Measurements from ENCODE around the gene KPNA5. TPM values are rescaled to one million over a fixed set of nuclear protein-coding genes. Genes with fewer than 3 reads are reported as not detected.

Gene KPNA5
- total RNA-seq, 1 experiment from 2014 or later: 12.0 TPM

GRCh38 chr6:116763048-116763447 is 82.0 kb downstream of the KPNA5 start:
- no peaks in the 10 kb centered on the region for H3K27me3 ChIP-seq (replicated peaks; ENCODE audit: control insufficient read depth, insufficient read depth, low read length)
- no TSS peak for BruUV-seq (replicated peaks)
- no peaks in the 10 kb centered on the region for H3K4me1 Mint-ChIP-seq (ENCODE audit: low read depth, unreplicated experiment)
- CTCF ChIA-PET: no interaction called here
- H3K36me3 ChIP-seq (ENCODE audit: control insufficient read depth, insufficient read depth, low read length): no peaks in the 10 kb centered on the region
- no peaks in the 10 kb centered on the region for H3K27me3 Mint-ChIP-seq (ENCODE audit: insufficient read depth, unreplicated experiment)
- no peak for DNase-seq
- H3K4me3 Mint-ChIP-seq (ENCODE audit: unreplicated experiment): no peak overlapping the region
- no peaks in the 10 kb centered on the region for H3K9me3 ChIP-seq
- intact Hi-C loops (cut with micrococcal nuclease; ENCODE audit: unreplicated experiment): no loop called here
- no peaks in the 10 kb centered on the region for H3K4me1 ChIP-seq
- no peak overlapping the region for H3K4me3 ChIP-seq (ENCODE audit: low read depth, low read length)
- H3K9me3 Mint-ChIP-seq (ENCODE audit: unreplicated experiment): no peaks in the 10 kb centered on the region
- no peak for TF ChIP-seq CTCF (IDR thresholded peaks at IDR 0.05; ENCODE audit: insufficient read depth in 1 of 2, low read depth in 1 of 2, low read length in 1 of 2, severe bottlenecking in 1 of 2, unreplicated experiment in 1 of 2)
- no peaks in the 10 kb centered on the region for H3K36me3 Mint-ChIP-seq (ENCODE audit: insufficient read depth, unreplicated experiment)
- POLR2A ChIA-PET: no interaction called here
- no peak overlapping the region for H3K27ac Mint-ChIP-seq (ENCODE audit: unreplicated experiment)

GRCh38 chr6:116763906-116764628 is 83.1 kb downstream of the KPNA5 start:
- Histone ChIP-seq H3K9me3 (no peaks in the 10 kb centered on the region), H3K27me3 (replicated peaks; ENCODE audit: control insufficient read depth, insufficient read depth, low read length) (no peaks in the 10 kb centered on the region), H3K36me3 (ENCODE audit: control insufficient read depth, insufficient read depth, low read length) (no peaks in the 10 kb centered on the region), H3K4me1 (no peaks in the 10 kb centered on the region), H3K4me3 (ENCODE audit: low read depth, low read length) (no peak overlapping the region)
- Mint-ChIP-seq H3K36me3 (ENCODE audit: insufficient read depth, unreplicated experiment) (no peaks in the 10 kb centered on the region), H3K27me3 (ENCODE audit: insufficient read depth, unreplicated experiment) (no peaks in the 10 kb centered on the region), H3K4me3 (ENCODE audit: unreplicated experiment) (no peak overlapping the region), H3K27ac (ENCODE audit: unreplicated experiment) (no peak overlapping the region), H3K9me3 (ENCODE audit: unreplicated experiment) (no peaks in the 10 kb centered on the region), H3K4me1 (ENCODE audit: low read depth, unreplicated experiment) (peaks cover 5% of the 10 kb centered on the region)
- intact Hi-C loops (cut with micrococcal nuclease; ENCODE audit: unreplicated experiment): no loop called here
- DNase-seq: no peak
- TF ChIP-seq CTCF (IDR thresholded peaks at IDR 0.05; ENCODE audit: insufficient read depth in 1 of 2, low read depth in 1 of 2, low read length in 1 of 2, severe bottlenecking in 1 of 2, unreplicated experiment in 1 of 2): no peak
- POLR2A ChIA-PET: no interaction called here
- no TSS peak for BruUV-seq (replicated peaks)
- CTCF ChIA-PET: no interaction called here

DNA sequence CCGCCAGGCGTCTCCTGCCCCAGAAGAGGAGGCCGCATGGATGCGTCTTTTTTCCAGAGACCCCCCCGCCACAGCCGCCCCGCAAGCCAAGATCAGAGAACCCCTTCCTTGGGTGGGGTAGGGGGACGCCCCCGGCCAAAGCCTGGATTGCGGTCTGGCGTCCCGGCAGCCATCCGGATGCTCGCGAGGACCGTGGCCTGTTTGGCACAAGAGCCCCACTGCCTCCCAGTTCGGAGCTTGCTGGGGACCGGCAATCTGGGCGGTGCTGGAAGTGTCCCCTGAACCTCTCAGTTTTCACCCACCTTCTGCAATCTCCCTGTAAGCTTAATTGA is 83.6 kb downstream of the KPNA5 start:
- H3K4me1 Mint-ChIP-seq (ENCODE audit: low read depth, unreplicated experiment): peaks cover 7% of the 10 kb centered on the region
- no peak overlapping the region for H3K27ac Mint-ChIP-seq (ENCODE audit: unreplicated experiment)
- no peaks in the 10 kb centered on the region for H3K27me3 ChIP-seq (replicated peaks; ENCODE audit: control insufficient read depth, insufficient read depth, low read length)
- DNase-seq: no peak
- ChIA-PET POLR2A (no interaction called here), CTCF (no interaction called here)
- H3K9me3 Mint-ChIP-seq (ENCODE audit: unreplicated experiment): no peaks in the 10 kb centered on the region
- H3K36me3 ChIP-seq (ENCODE audit: control insufficient read depth, insufficient read depth, low read length): no peaks in the 10 kb centered on the region
- intact Hi-C loops (cut with micrococcal nuclease; ENCODE audit: unreplicated experiment): no loop called here
- no TSS peak for BruUV-seq (replicated peaks)
- no peaks in the 10 kb centered on the region for H3K27me3 Mint-ChIP-seq (ENCODE audit: insufficient read depth, unreplicated experiment)
- no peaks in the 10 kb centered on the region for H3K4me1 ChIP-seq
- H3K36me3 Mint-ChIP-seq (ENCODE audit: insufficient read depth, unreplicated experiment): no peaks in the 10 kb centered on the region
- no peak overlapping the region for H3K4me3 ChIP-seq (ENCODE audit: low read depth, low read length)
- TF ChIP-seq CTCF (IDR thresholded peaks at IDR 0.05; ENCODE audit: insufficient read depth in 1 of 2, low read depth in 1 of 2, low read length in 1 of 2, severe bottlenecking in 1 of 2, unreplicated experiment in 1 of 2): no peak
- no peak overlapping the region for H3K4me3 Mint-ChIP-seq (ENCODE audit: unreplicated experiment)
- no peaks in the 10 kb centered on the region for H3K9me3 ChIP-seq

All from Caco-2 (cell line).